CD4-positive, alpha-beta T cell treated with Interleukin-17A for 1 hour (primary cell): ENCODE results near the gene FCRL4.
"Not testable (repeated sequence)": the region's sequence is repeated elsewhere in the genome, so short reads cannot be mapped to it uniquely, and the experiment has no call there.

Experiments used
- DNase-seq: peaks from one replicate; pipeline ENCODE4 v3.0.0-alpha.2; 2020

Gene FCRL4

DNA sequence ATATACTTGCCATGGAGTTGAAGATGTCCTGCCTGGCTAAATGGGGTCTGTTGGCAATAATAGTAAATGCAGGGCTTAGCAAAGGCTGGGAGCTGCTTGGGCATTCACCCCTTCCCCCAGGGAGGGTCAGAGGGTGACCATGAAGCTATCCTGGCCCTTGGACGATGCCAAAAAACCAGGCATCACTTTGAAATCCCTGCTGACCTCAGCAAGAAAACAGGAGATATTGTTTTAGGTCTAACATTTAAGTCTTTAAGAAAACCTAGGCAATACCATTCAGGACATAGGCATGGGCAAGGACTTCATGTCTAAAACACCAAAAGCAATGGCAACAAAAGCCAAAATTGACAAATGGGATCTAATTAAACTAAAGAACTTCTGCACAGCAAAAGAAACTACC lies 49.8 kb downstream of the FCRL4 start:
- DNase-seq = not testable (repeated sequence)

DNA sequence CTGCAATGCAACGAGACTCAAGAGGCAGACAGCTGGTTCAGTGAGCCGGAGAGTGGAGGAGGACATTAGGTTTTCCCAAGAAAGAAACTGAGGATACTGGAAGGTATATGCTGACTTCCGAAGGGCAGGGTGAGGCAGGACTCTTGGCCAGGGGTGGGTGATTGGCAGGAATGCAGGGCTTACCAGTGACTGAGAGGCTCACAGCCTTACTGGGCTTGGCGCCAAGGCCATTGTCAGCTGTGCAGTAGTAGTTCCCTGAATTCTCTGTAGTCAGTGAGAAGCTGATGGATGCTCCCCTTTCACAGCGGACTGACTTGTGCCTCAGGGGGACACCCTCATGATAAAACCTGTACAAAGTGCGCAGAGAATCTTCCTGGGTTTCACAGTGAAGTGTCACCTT lies 55.2 kb downstream of the FCRL4 start:
- no peak for DNase-seq

DNA sequence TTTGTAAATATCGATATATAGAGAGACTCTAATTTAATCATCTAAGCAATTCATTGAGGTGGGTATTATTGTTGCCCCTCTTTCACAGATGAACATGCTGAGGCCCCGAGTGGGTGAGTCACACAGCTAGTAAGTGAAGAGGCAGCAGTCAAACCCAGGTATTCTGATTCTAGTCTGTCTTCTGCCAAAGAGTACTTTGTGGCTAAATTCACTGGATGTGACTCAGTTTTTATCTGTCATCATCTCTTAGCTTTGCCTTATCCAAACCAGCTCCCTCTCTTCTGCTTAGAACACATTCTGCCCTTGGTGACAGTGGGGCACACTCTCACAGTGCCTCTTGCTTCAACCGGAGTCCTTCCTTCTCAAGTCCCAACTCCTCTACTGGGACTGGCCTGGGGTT lies 57.0 kb downstream of the FCRL4 start:
- no peak for DNase-seq

DNA sequence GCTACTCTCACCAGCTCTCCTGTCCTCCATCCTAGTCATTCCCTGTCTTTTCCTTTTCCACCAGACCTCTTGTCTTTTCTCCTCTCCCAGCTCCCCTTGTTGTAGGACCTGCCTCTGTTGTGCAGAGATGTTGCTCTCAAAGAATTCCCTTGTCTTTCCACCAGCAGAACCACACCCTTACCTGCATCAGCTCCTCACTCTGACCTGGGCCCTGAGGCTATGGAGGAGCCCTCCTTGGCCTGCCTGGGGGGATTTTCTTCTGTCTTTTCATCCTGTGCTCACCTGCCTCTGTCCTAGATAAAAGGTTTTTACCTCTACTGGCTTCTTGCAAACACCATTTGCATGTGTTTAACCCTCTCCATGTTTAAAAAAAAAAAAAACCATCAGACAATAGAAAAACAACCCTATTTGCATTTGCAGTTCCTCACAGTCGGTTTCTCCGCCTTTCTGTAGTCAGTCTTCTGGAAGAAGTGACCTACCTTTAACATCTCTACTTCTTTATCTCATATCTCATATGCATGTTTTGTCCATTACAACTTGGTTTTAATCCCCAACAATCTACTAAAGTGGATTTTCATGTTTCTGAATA lies 57.6 kb downstream of the FCRL4 start:
- DNase-seq = no peak

DNA sequence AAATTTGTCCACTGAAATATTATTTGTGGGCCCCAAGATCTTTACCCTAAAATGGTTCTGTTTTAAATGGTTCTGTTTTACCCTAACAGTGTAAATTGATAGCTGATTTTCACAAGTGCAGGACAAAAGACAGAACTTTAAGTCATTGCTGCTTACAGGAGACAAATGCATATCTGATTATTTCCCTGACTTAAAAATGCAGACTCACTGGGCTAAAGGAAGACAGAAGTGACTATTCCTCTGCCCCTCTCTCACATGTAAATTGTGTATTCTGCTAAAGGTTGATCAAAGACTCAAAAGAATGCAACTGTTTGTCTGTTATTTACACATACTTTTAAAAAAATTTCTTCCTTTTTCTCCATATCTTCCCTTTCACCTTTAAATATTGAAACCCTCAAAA lies 58.3 kb downstream of the FCRL4 start:
- no peak for DNase-seq

DNA sequence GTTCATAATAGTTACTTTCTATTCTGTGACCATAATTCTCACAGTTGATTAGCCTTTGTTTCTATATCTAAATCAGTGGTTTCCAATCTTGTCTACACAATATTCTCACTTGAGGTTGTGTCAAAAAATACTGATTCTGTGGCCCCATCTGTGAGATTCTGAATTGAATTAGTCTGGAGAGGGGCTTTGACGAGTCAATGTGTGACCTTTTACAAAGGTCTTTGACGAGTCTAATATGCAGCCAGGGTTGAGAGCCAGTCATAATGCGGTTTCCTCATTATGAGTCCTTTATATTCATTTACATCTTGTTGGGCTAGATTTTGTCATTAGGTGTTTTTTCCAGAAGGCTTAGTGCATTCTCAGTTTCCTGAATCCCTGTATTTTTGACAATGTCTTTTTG lies 65.3 kb downstream of the FCRL4 start:
- no peak for DNase-seq

DNA sequence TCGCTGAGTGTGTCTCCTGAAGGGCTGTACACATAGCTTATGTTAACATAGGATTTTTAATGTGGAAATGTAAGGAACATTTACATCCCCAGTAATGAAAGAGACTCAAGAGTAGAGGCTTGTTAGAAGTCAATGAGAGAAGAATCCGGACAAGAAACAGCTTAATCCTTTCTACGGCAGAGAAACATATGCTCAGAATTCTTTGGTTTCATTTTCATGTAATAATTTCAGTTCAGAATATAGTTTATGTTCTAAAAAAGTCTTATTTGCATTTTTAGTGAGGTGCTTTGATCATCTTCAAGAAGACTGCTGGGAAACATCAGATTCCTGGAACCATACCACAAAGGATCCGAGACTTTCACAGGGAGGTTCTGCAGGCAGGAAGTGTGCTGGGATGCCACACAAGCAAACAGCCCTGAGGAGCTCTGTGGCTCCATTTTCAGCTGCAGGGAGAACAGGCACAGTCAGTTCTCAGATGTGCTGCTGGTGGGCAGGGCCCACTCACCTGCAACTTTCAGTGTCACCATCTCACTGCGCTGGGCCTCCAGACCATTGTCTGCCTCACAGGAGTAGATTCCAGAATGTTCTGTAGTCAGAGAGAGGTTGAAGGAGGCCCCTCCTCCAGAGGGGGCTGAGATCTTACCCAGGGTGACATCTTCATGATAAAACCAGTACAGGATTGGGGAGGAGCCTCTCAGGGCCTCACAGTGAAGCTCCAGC lies 74.0 kb downstream of the FCRL4 start:
- no peak for DNase-seq
